ENCODE results near the gene PRPF39. TPM values are rescaled to one million over a fixed set of nuclear protein-coding genes. Genes with fewer than 3 reads are reported as not detected.
"Not testable (repeated sequence)": the region's sequence is repeated elsewhere in the genome, so short reads cannot be mapped to it uniquely, and the experiment has no call there.

PRPF39 gene
- total RNA-seq, 4 donors from 2014 or later: 32.0 to 42.6 (median 34.0) TPM

GRCh38 chr14:45134051-45134958 lies 50.4 kb downstream of the PRPF39 start, which contains the start of gene FKBP3:
Gene FKBP3, minus strand, starts transcription at chr14:45134481. Its CDS starts 25 bp downstream, at chr14:45134456.
- intact Hi-C loops (cut with DNase I; ENCODE audit: low total_unique reads): no loop called here
- DNase-seq (ENCODE audit: low spot score in 2 of 2): peak; percentile 98
- WGBS, 2 donors: 0% methylated on average over 44 to 53 of the region's 53 CpGs
- no peak for TF ChIP-seq CTCF (IDR thresholded peaks at IDR 0.05)
- peak in 1 of 2 donors; percentile 69 for TF ChIP-seq POLR2A (IDR thresholded peaks at IDR 0.05)
- H3K4me3 ChIP-seq (ENCODE audit: low read depth, poor library complexity, severe bottlenecking): peak within 1 kb of the TSS; percentile 74

GRCh38 chr14:45135156-45135555 lies 51.2 kb downstream of the PRPF39 start:
- no peak for DNase-seq (ENCODE audit: low spot score in 2 of 2)
- H3K4me3 ChIP-seq (ENCODE audit: low read depth, poor library complexity, severe bottlenecking): peak overlapping the region; percentile 29
- TF ChIP-seq CTCF (IDR thresholded peaks at IDR 0.05): no peak
- no peak for TF ChIP-seq POLR2A (IDR thresholded peaks at IDR 0.05)
- WGBS, 2 donors: 0 to 1% methylated on average over 7 of the region's 7 CpGs
- intact Hi-C loops (cut with DNase I; ENCODE audit: low total_unique reads): no loop called here

- H3K4me3 ChIP-seq (ENCODE audit: low read depth, poor library complexity, severe bottlenecking): peak within 1 kb of the TSS; percentile 66
- intact Hi-C loops (cut with DNase I; ENCODE audit: low total_unique reads): no loop called here
- no peak for TF ChIP-seq POLR2A (IDR thresholded peaks at IDR 0.05)
- TF ChIP-seq CTCF (IDR thresholded peaks at IDR 0.05): no peak
- WGBS, 2 donors: 0 to 1% methylated on average over 48 of the region's 48 CpGs
- DNase-seq (ENCODE audit: low spot score in 2 of 2): peak; percentile 97 to 98
Observed at GRCh38 chr14:45135659-45136395, 51.9 kb downstream of the PRPF39 start, which contains the start of gene FANCM. Gene FANCM, plus strand, starts transcription at chr14:45135930. Its CDS starts 102 bp downstream, at chr14:45136032.

GRCh38 chr14:45136399-45136798 lies 52.5 kb downstream of the PRPF39 start:
- TF ChIP-seq POLR2A (IDR thresholded peaks at IDR 0.05): no peak
- no peak for TF ChIP-seq CTCF (IDR thresholded peaks at IDR 0.05)
- 0 to 3% methylated on average over 7 of the region's 7 CpGs for WGBS, 2 donors
- H3K4me3 ChIP-seq (ENCODE audit: low read depth, poor library complexity, severe bottlenecking): peak overlapping the region; percentile 66
- no peak for DNase-seq (ENCODE audit: low spot score in 2 of 2)
- intact Hi-C loops (cut with DNase I; ENCODE audit: low total_unique reads): no loop called here

GRCh38 chr14:45140661-45141187 lies 56.8 kb downstream of the PRPF39 start:
- WGBS, 2 donors: 98% methylated on average over 6 of the region's 6 CpGs
- no peak for TF ChIP-seq POLR2A (IDR thresholded peaks at IDR 0.05)
- TF ChIP-seq CTCF (IDR thresholded peaks at IDR 0.05): no peak
- intact Hi-C loops (cut with DNase I; ENCODE audit: low total_unique reads): no loop called here
- DNase-seq (ENCODE audit: low spot score in 2 of 2): no peak
- no peak overlapping the region for H3K4me3 ChIP-seq (ENCODE audit: low read depth, poor library complexity, severe bottlenecking)

GRCh38 chr14:45142083-45142482 lies 58.2 kb downstream of the PRPF39 start:
- intact Hi-C loops (cut with DNase I; ENCODE audit: low total_unique reads); H3K4me3 ChIP-seq (ENCODE audit: low read depth, poor library complexity, severe bottlenecking); DNase-seq (ENCODE audit: low spot score in 2 of 2): not testable (repeated sequence)
- 79 to 91% methylated on average over 8 of the region's 8 CpGs for WGBS, 2 donors
